ENCODE results near the gene SF1.

DNA sequence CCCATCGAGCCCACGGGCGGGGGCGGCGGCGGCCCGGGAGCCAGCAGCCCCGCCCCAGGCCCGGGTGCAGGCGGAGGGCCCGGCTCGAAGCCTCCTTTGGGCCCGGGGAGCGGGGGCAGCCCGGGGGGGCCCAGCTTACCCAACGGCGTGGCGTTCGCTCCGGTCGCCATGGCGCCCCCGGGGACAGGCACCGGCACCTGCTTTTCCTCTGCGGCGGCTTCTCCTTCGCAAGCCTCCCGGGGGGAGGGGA lies 194 bp downstream of the SF1 start:
- peak; percentile 73; the same call in 1 of the 2 replicates for TF ChIP-seq MXI1 (IDR thresholded peaks at IDR 0.05; ENCODE audit: low read depth, low read length)
- TF ChIP-seq GABPA (IDR thresholded peaks at IDR 0.05; ENCODE audit: low read depth): no peak
- TF ChIP-seq, protein P1, sequence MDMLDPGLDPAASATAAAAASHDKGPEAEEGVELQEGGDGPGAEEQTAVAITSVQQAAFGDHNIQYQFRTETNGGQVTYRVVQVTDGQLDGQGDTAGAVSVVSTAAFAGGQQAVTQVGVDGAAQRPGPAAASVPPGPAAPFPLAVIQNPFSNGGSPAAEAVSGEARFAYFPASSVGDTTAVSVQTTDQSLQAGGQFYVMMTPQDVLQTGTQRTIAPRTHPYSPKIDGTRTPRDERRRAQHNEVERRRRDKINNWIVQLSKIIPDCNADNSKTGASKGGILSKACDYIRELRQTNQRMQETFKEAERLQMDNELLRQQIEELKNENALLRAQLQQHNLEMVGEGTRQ (IDR thresholded peaks at IDR 0.05; ENCODE audit: borderline replicate concordance, low read depth, low read length): no peak
- TF ChIP-seq, protein P2, sequence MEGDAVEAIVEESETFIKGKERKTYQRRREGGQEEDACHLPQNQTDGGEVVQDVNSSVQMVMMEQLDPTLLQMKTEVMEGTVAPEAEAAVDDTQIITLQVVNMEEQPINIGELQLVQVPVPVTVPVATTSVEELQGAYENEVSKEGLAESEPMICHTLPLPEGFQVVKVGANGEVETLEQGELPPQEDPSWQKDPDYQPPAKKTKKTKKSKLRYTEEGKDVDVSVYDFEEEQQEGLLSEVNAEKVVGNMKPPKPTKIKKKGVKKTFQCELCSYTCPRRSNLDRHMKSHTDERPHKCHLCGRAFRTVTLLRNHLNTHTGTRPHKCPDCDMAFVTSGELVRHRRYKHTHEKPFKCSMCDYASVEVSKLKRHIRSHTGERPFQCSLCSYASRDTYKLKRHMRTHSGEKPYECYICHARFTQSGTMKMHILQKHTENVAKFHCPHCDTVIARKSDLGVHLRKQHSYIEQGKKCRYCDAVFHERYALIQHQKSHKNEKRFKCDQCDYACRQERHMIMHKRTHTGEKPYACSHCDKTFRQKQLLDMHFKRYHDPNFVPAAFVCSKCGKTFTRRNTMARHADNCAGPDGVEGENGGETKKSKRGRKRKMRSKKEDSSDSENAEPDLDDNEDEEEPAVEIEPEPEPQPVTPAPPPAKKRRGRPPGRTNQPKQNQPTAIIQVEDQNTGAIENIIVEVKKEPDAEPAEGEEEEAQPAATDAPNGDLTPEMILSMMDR (IDR thresholded peaks at IDR 0.05): no peak

All from SK-N-SH (cell line).